Upper lobe of right lung (tissue), 1 donor: ENCODE results near the gene OPCML. TPM values are rescaled to one million over a fixed set of nuclear protein-coding genes. Genes with fewer than 3 reads are reported as not detected.

Source experiments
- ATAC-seq: fragments of 200-7000 bp; cut with Tn5 transposase; one replicate; pipeline ENCODE4 v1.9.1; 2020; ENCODE audit warnings: mild to moderate bottlenecking, moderate library complexity
- DNase-seq: peaks from one replicate; pipeline ENCODE4 v3.0.0-alpha.2; 2020
- H3K27ac ChIP-seq: fragments of 200-600 bp; one replicate; pipeline ENCODE4 v1.8.0; 2022
- H3K27me3 ChIP-seq: fragments of 200-600 bp; one replicate; pipeline ENCODE4 v1.8.0; 2022; ENCODE audit warnings: mild to moderate bottlenecking
- H3K36me3 ChIP-seq: fragments of 200-600 bp; one replicate; pipeline ENCODE4 v1.8.0; 2022
- H3K4me1 ChIP-seq: fragments of 200-600 bp; one replicate; pipeline ENCODE4 v1.8.0; 2022
- H3K4me3 ChIP-seq: fragments of 200-600 bp; one replicate; pipeline ENCODE4 v1.8.0; 2022; ENCODE audit warnings: mild to moderate bottlenecking
- H3K9me3 ChIP-seq: fragments of 200-600 bp; one replicate; pipeline ENCODE4 v1.8.0; 2022
- intact Hi-C: fragments of 100-400 bp; cut with DNase I; formaldehyde crosslinking; loops from one replicate; pipeline ENCODE4 v1.11.0; 2022
- total RNA-seq: library from RNA; stranded (reverse); fragmentation: NEBNext Ultra II Directional; extraction: Animal tissue kit (Norgen Biotek cat#: 25700); gene quantifications from one replicate; pipeline ENCODE4 v1.2.1, GENCODE V29; 2021
- TF ChIP-seq, protein P1 (sequence below): fragments of 200-600 bp; IDR thresholded peaks from one replicate; pipeline ENCODE4 v1.8.0; 2022; ENCODE audit warnings: antibody characterized with exemption
- donor health status: DM: no; HTN: yes; CAD: no; lungs with severe emphysema.

OPCML gene
- total RNA-seq, 1 donor from 2014 or later: not detected

DNA sequence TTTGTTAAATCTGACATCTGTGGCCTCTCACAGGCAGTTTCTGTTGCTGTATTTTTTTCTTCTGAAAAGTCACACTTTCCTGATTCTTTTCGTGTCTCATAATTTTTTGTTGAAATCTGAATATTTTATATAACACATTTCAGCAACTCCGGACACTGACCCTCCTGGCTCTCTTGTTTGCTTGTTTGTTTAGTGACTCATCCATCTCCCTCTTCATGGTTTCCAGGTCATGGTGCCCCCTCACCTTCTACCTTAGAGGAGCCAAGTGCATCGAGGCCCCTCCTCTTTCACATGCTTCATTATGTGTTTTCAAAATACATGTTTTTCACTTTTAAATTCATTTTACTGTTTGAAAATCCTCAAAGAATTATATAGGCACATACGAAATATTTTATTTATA lies 562.4 kb downstream of the OPCML start:
- no peaks in the 10 kb centered on the region for H3K27me3 ChIP-seq
- ATAC-seq: no peak
- H3K9me3 ChIP-seq: no peaks in the 10 kb centered on the region
- TF ChIP-seq, protein P1, sequence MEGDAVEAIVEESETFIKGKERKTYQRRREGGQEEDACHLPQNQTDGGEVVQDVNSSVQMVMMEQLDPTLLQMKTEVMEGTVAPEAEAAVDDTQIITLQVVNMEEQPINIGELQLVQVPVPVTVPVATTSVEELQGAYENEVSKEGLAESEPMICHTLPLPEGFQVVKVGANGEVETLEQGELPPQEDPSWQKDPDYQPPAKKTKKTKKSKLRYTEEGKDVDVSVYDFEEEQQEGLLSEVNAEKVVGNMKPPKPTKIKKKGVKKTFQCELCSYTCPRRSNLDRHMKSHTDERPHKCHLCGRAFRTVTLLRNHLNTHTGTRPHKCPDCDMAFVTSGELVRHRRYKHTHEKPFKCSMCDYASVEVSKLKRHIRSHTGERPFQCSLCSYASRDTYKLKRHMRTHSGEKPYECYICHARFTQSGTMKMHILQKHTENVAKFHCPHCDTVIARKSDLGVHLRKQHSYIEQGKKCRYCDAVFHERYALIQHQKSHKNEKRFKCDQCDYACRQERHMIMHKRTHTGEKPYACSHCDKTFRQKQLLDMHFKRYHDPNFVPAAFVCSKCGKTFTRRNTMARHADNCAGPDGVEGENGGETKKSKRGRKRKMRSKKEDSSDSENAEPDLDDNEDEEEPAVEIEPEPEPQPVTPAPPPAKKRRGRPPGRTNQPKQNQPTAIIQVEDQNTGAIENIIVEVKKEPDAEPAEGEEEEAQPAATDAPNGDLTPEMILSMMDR: no peak
- intact Hi-C loops: no loop called here
- H3K4me1 ChIP-seq: no peaks in the 10 kb centered on the region
- H3K4me3 ChIP-seq: no peak overlapping the region
- no peaks in the 10 kb centered on the region for H3K36me3 ChIP-seq
- no peak overlapping the region for H3K27ac ChIP-seq
- no peak for DNase-seq

DNA sequence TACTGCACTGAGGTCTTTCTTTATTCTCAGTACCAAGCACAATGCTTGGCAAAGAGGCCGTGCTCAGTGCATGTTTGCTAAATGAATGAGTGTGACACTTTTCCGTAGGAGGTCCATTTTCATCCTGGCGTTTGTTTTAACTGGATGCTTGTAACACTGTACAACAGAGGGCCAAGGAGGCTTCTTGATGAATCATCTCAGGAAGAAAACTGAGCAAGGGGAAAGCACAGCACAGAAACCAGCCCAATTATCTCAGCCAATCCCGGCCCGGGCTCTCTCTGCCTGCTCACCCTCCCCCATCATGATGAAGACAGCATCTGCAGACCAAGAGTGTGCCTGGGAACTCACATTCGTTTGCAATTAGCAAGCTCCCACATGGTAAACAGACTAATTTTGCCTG lies 570.3 kb downstream of the OPCML start:
- H3K9me3 ChIP-seq: no peaks in the 10 kb centered on the region
- no peaks in the 10 kb centered on the region for H3K36me3 ChIP-seq
- intact Hi-C loops: no loop called here
- TF ChIP-seq, protein P1: no peak
- no peak for ATAC-seq
- no peak for DNase-seq
- H3K4me3 ChIP-seq: no peak overlapping the region
- no peaks in the 10 kb centered on the region for H3K27me3 ChIP-seq
- H3K4me1 ChIP-seq: no peaks in the 10 kb centered on the region
- H3K27ac ChIP-seq: no peak overlapping the region

DNA sequence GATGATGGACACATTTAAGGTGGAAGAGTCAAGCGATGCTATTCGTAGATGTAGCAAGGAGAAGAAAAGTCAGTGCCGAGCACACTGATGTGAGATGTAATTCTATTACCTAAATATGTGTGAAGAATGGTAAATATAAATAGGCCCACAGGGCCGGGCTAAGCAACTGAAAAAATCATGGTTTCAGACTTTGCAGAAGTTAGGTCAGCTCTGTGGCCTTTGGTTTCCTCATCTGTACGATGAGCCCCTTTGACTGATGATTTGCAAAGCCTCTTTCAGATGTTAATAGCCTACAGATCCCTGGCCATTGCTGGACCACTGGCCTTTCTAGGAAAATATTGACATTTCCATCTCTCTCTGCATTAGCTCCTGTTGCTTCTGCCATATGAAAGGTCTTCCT lies 570.8 kb downstream of the OPCML start:
- intact Hi-C loops: no loop called here
- no peaks in the 10 kb centered on the region for H3K27me3 ChIP-seq
- no peaks in the 10 kb centered on the region for H3K4me1 ChIP-seq
- H3K27ac ChIP-seq: no peak overlapping the region
- no peaks in the 10 kb centered on the region for H3K36me3 ChIP-seq
- ATAC-seq (no peak), DNase-seq (no peak)
- no peak overlapping the region for H3K4me3 ChIP-seq
- TF ChIP-seq, protein P1: no peak
- no peaks in the 10 kb centered on the region for H3K9me3 ChIP-seq

DNA sequence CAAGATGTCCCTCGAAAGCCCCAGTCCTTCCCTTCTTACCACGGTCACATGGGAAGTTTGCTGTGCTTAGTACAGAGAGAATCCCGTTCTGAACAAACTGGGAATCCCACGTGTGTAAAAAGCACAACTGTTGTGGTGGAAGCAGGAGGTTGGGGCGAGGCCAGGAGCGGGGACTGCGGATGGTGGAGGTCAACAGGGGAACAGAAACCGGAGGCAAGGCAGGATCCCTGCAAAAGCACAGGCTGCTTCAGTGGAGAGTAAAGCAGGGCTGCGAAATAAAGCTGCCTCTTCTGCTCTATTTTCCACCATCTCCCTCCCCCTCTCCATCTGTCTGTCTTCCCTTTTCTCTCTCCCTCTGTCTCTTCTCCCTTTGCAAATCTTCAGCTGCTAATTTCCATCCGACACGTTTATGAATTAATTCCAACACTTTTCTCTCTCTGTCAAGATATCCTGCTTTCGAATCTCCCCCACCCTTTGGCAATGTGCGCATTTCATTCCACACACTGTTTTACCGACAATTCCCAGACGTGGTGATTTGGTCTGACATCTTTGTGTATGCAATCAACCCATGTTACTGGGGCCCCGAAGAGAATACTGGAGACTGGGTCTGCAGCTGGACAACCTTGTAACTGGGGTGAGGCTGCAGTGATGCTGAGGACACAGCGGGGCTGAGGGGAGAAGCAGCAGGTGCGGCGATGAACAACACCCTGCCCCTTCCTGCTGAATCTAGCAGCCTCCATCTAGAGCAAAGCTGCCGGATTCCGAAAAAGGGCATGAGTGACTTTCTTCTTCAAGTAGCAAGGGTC lies 571.8 kb downstream of the OPCML start:
- H3K9me3 ChIP-seq: no peaks in the 10 kb centered on the region
- no peaks in the 10 kb centered on the region for H3K27me3 ChIP-seq
- ATAC-seq (no peak), DNase-seq (no peak)
- no peak overlapping the region for H3K27ac ChIP-seq
- intact Hi-C loops: no loop called here
- no peak overlapping the region for H3K4me3 ChIP-seq
- TF ChIP-seq, protein P1: no peak
- H3K4me1 ChIP-seq: no peaks in the 10 kb centered on the region
- no peaks in the 10 kb centered on the region for H3K36me3 ChIP-seq

DNA sequence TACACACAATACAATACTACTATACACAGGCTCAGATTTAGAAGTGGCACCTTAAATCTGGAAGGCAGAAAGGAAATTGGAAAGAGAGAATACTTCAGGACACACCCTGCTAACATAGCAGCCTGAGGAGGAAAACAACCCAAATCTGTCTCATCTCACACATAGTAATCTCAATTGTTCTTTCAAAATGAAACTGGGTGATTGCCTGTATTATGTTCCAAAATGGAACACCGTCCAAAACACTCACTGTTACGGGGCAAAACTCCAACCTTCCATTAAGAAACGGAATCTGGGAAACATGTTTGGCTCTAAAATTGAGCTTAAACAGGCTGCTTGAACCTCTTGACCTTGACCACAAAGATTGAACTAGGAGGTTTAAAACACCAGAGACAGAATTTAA lies 572.6 kb downstream of the OPCML start:
- no peak overlapping the region for H3K27ac ChIP-seq
- intact Hi-C loops: no loop called here
- H3K27me3 ChIP-seq: no peaks in the 10 kb centered on the region
- ATAC-seq (no peak), DNase-seq (no peak)
- H3K9me3 ChIP-seq: no peaks in the 10 kb centered on the region
- no peaks in the 10 kb centered on the region for H3K36me3 ChIP-seq
- TF ChIP-seq, protein P1: no peak
- no peak overlapping the region for H3K4me3 ChIP-seq
- H3K4me1 ChIP-seq: no peaks in the 10 kb centered on the region
